Heart left ventricle (tissue), 16 donors: ENCODE results near the gene KISS1R. TPM values are rescaled to one million over a fixed set of nuclear protein-coding genes. Genes with fewer than 3 reads are reported as not detected.

Experiments
- ATAC-seq, 4 donors: fragments of 200-7000 bp; cut with Tn5 transposase; one replicate each; pipeline ENCODE4 v1.9.1; 2020 to 2022; ENCODE audit warnings: moderate library complexity in 4 of 4, mild to moderate bottlenecking in 3 of 4, moderate number of reproducible peaks in 1 of 4
- DNase-seq, 5 donors: peaks; one replicate each; pipeline ENCODE4 v3.0.0-alpha.2; 2020
- H3K27ac ChIP-seq, 12 donors: fragments of 200-600 bp; sonication (generic) in 4 of 12; one replicate each; pipeline versions ENCODE4 v1.5.0 to v1.8.0; 2016 to 2022; ENCODE audit warnings: mild to moderate bottlenecking in 2 of 12
- H3K27me3 ChIP-seq, 9 donors: fragments of 200-600 bp; sonication (generic) in 2 of 9; one replicate each; pipeline versions ENCODE4 v1.5.1 to v1.8.0; 2016 to 2022; ENCODE audit warnings: mild to moderate bottlenecking in 3 of 9
- H3K36me3 ChIP-seq, 9 donors: fragments of 200-600 bp; sonication (generic) in 2 of 9; one replicate each; pipeline versions ENCODE4 v1.5.0 to v1.8.0; 2018 to 2022; ENCODE audit warnings: mild to moderate bottlenecking in 2 of 9
- H3K4me1 ChIP-seq, 12 donors: fragments of 200-600 bp; sonication (generic) in 4 of 12; one replicate each; pipeline versions ENCODE4 v1.5.0 to v1.8.0; 2016 to 2022; ENCODE audit warnings: mild to moderate bottlenecking in 3 of 12
- H3K4me3 ChIP-seq, 12 donors: fragments of 200-600 bp; sonication (generic) in 4 of 12; one replicate each; pipeline versions ENCODE4 v1.5.0 to v1.8.0; 2017 to 2022; ENCODE audit warnings: mild to moderate bottlenecking in 9 of 12, moderate library complexity in 4 of 12
- H3K9me3 ChIP-seq, 12 donors: fragments of 200-600 bp; sonication (generic) in 4 of 12; one replicate each; pipeline versions ENCODE4 v1.5.0 to v1.8.0; 2016 to 2022; ENCODE audit warnings: mild to moderate bottlenecking in 1 of 12
- CTCF ChIP-seq, 12 donors: fragments of 200-600 bp; sonication (generic) in 4 of 12; IDR thresholded peaks; one replicate each; pipeline versions ENCODE4 v1.5.0 to v1.8.0; 2018 to 2022; ENCODE audit warnings: antibody characterized with exemption in 12 of 12, mild to moderate bottlenecking in 5 of 12
- POLR2A ChIP-seq, 2 donors: fragments of 450-650 bp; IDR thresholded peaks; one replicate each; pipeline ENCODE4 v1.6.1; 2017; ENCODE audit warnings: antibody characterized with exemption in 2 of 2, mild to moderate bottlenecking in 2 of 2, moderate library complexity in 2 of 2
- WGBS, 4 donors: extraction: QIAGEN DNeasy Blood & Tissue Kit in 2 of 4; methylation state at CpG; one replicate each; pipeline versions ENCODE4 v1.1.5 to v1.1.7; 2013 to 2018; 5-methylcytosine and 5-hydroxymethylcytosine counted together
- intact Hi-C, 10 donors: fragments of 100-400 bp; cut with DNase I; formaldehyde crosslinking; loops; one replicate each; pipeline versions ENCODE4 v1.11.1 to v1.14.2; 2022
- polyA plus RNA-seq, 2 donors: library from polyadenylated mRNA; stranded (reverse); fragments of 200-250 nt; gene quantifications; one replicate each; pipeline ENCODE4 v1.2.3, GENCODE V29; 2013
- total RNA-seq, 9 donors: library from RNA; depleted of rRNA in 2 of 9; stranded (reverse); fragments of >200 nt in 2 of 9; fragmentation: NEBNext Ultra II Directional in 3 of 9; extraction: Animal tissue kit (Norgen Biotek cat#: 25700) in 3 of 9; gene quantifications; one replicate each; pipeline versions ENCODE4 v1.1.0 to v1.2.4, GENCODE V29; 2016 to 2023
- donor health status: ischemic (EF 13 %, LVEDD 7.1; RV severe dilation, severe dysfunction).
- donor health status: healthy with polysubstance abuse.
- donor health status: DM: no; HTN: yes; CAD: no.
- donor health status: DM: no; HTN: no; CAD: no.
- donor health status: ischemic (EF 25% LVEDD 6.9; RV normal size, moderate dysfunction).
- donor health status: ischemic (EF 25% LVEDD 5.7; RV mildly dilated, moderate dysfunction).
- donor health status: healthy.
- donor health status: DM: yes; HTN: yes; CAD: no.
- donor health status: ischemic (EF 35%, LVEDD 5.7; RV mildly dilated, moderate dysfunction).
- donor health status: nonischemic (EF 11% LVEDD 7.7; RV severe dilation, severe dysfunction).
- donor health status: DM: yes; HTN: yes; CAD: no.
- donor health status: PGD.
- donor health status: ischemic (EF 29% LVEDD 5.4; RV normal size, mild dysfunction).
- donor health status: nonischemic (EF 23%, LVEDD 6.1; RV moderate dilation, normal function).

The KISS1R gene
- total and polyA plus RNA-seq, 11 donors, result not detected

DNA sequence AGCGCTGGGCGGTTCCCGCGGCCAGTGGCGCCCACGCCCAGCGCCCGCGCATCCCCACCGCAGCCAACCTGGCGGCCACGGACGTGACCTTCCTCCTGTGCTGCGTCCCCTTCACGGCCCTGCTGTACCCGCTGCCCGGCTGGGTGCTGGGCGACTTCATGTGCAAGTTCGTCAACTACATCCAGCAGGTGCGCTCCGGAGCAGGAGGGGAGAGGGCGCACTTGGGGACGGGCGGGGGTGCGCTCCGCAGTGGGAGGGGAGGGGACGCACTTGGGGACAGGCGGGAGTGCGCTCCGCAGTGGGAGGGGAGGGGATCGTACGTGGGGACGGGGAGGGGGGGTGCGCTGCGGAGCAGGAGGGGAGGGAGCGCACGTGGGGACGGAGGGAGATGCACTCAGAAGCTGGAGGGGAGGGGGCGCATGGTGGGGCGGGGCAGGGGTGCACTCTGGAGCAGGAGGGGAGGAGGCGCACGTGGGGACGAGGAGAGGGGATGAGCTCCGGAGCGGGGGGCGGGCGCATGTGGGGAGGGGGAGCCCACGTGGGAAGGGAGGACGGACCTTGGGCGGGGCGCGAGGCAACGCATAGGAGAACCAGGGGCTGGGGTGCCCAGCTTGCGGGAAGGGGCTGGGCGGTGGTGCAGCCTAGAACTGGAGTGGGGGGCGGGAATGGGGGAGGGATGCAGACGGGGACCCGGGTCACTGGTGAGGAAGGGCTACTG lies 1.5 kb downstream of the KISS1R start:
- peak overlapping the region in 1 of 12 donors; percentile 20 for H3K4me3 ChIP-seq
- 1 to 4% (median 4%) methylated on average over 17 to 58 of the region's 58 CpGs for WGBS, 4 donors
- H3K9me3 ChIP-seq, result no peaks in the 10 kb centered on the region
- ATAC-seq (no peak), DNase-seq (peak in 1 of 5 donors; percentile 19)
- intact Hi-C loops, result loop anchor here in 4 of 10 donors (5.0 kb wide), 2 partner anchors 41 to 51 kb away; no protein-coding TSS in a partner anchor
- peaks cover 38 to 54% (median 48%) of the 10 kb centered on the region in 9 donors for H3K27me3 ChIP-seq
- H3K36me3 ChIP-seq, result no peaks in the 10 kb centered on the region
- TF ChIP-seq CTCF (IDR thresholded peaks at IDR 0.05), result no peak
- no peak for TF ChIP-seq POLR2A (IDR thresholded peaks at IDR 0.05)
- H3K4me1 ChIP-seq, result peaks cover 7 to 55% (median 30%) of the 10 kb centered on the region in 12 donors
- no peak overlapping the region for H3K27ac ChIP-seq

DNA sequence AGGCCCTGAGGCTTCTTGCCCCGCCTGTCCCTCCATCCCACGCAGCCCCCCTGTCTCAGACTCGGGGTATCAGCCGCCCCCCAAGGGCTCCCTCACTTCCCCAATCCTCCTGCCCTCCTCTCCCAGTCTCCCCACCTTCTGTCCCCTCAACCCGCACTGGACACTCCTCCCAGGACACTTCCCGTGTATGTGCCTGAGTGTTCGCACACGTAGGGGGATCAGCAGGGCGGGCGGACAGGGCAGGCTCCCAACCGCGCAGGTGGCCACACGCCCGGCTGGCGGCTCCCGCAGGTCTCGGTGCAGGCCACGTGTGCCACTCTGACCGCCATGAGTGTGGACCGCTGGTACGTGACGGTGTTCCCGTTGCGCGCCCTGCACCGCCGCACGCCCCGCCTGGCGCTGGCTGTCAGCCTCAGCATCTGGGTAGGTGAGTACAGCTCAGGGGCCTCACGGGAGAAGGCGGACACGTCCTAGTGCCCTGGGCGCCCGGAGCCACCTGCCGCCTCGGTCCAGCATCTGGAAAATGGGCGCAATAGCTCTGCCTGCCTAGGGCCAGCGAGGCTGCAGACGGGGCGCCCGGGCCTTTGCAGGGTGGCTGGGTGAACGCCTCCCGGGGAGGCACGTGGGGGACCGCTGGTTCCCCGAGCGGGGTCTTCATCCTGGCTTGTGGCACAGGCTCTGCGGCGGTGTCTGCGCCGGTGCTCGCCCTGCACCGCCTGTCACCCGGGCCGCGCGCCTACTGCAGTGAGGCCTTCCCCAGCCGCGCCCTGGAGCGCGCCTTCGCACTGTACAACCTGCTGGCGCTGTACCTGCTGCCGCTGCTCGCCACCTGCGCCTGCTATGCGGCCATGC lies 2.3 kb downstream of the KISS1R start:
- no peak for ATAC-seq
- Histone ChIP-seq H3K27ac (peak overlapping the region in 1 of 12 donors; percentile 37), H3K4me1 (peaks cover 7 to 54% (median 30%) of the 10 kb centered on the region in 12 donors), H3K4me3 (peak overlapping the region in 5 of 12 donors; percentile 6 to 51 (median 24)), H3K27me3 (peaks cover 38 to 54% (median 48%) of the 10 kb centered on the region in 9 donors), H3K36me3 (no peaks in the 10 kb centered on the region), H3K9me3 (no peaks in the 10 kb centered on the region)
- intact Hi-C loops, result loop anchor here (2.0 to 10.0 kb wide), 12 partner anchors 27 to 325 kb away; partner anchors contain the start of genes CFD (in 3 of the 10), ATP5F1D (in 1 of the 10), MED16 (in 1 of the 10) and MIDN (in 1 of the 10)
- DNase-seq, result no peak
- TF ChIP-seq POLR2A (IDR thresholded peaks at IDR 0.05) (no peak), CTCF (IDR thresholded peaks at IDR 0.05) (no peak)
- WGBS, 4 donors, result 2 to 5% (median 3%) methylated on average over 34 to 68 of the region's 68 CpGs

- WGBS, 4 donors, result 0 to 2% (median 2%) methylated on average over 16 to 84 of the region's 84 CpGs
- Histone ChIP-seq H3K36me3 (no peaks in the 10 kb centered on the region), H3K9me3 (no peaks in the 10 kb centered on the region), H3K27me3 (peaks cover 38 to 54% (median 48%) of the 10 kb centered on the region in 9 donors), H3K4me3 (peak overlapping the region in 8 of 12 donors; percentile 5 to 51 (median 20)), H3K27ac (peak overlapping the region in 1 of 12 donors; percentile 37), H3K4me1 (peaks cover 7 to 61% (median 34%) of the 10 kb centered on the region in 12 donors)
- intact Hi-C loops, result loop anchor here (2.0 to 10.0 kb wide), 10 partner anchors 27 to 325 kb away; partner anchors contain the start of genes CFD (in 3 of the 10), ATP5F1D (in 1 of the 10), MED16 (in 1 of the 10) and MIDN (in 1 of the 10)
- no peak for DNase-seq
- TF ChIP-seq POLR2A (IDR thresholded peaks at IDR 0.05), result no peak
- TF ChIP-seq CTCF (IDR thresholded peaks at IDR 0.05), result no peak
- no peak for ATAC-seq
Measured at GRCh38 chr19:920051-920864, 3.1 kb downstream of the KISS1R start.
